Measurements from ENCODE around the gene MYT1.
"Not testable (repeated sequence)": the region's sequence is repeated elsewhere in the genome, so short reads cannot be mapped to it uniquely, and the experiment has no call there.

Gene MYT1

GRCh38 chr20:64232794-64233193, 68.5 kb downstream of the MYT1 start:
- DNase-seq (ENCODE audit: low read depth): no peak

DNA sequence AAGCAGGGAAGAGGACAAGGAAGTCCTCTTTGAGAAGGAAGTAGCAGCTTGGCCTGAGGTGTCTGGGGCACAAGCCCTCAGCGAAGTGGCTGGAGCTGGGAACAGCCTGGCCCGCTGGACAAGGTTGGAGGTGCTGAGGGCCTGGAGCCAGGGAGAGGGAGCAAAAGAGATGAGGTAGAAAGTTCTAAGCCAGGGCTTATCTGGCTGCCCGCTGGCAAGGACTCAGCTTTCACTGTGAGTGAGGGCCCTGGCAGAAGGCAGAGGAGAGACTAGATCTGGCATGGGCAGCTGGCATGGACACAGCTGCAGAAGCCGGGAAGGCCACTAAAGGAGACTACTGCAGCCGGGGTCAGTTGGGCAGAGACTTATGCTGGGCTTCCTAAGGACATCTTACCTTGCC, 69.5 kb downstream of the MYT1 start:
- DNase-seq (ENCODE audit: low read depth): no peak

DNA sequence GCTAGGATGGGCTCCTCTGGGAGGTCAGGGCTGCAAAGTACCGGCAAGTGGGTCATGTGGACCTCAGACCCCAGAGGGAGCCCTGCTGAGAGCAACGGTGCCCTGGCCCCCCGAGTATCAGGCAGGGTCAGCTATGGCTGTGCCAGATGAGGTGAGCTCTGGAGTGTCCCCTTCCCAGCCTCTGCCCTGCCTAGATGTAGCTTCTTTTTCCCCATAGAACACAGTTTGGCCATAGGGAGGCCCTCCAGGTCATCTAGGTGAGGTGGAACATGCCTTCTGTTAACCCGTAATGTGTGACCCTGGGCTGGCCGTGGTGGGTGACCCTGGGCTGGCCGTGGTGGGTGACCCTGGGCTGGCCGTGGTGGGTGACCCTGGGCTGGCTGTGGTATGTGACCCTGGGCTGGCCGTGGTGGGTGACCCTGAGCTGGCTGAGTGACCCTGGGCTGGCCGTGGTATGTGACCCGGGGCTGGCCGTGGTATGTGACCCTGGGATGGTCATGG, 70.1 kb downstream of the MYT1 start:
- no peak for DNase-seq (ENCODE audit: low read depth)

GRCh38 chr20:64234921-64235565, 70.8 kb downstream of the MYT1 start:
- not testable (repeated sequence) for DNase-seq (ENCODE audit: low read depth)

- no peak for DNase-seq (ENCODE audit: low read depth)
These were observed 72.2 kb downstream of the MYT1 start for GRCh38 chr20:64236137-64237088.

DNA sequence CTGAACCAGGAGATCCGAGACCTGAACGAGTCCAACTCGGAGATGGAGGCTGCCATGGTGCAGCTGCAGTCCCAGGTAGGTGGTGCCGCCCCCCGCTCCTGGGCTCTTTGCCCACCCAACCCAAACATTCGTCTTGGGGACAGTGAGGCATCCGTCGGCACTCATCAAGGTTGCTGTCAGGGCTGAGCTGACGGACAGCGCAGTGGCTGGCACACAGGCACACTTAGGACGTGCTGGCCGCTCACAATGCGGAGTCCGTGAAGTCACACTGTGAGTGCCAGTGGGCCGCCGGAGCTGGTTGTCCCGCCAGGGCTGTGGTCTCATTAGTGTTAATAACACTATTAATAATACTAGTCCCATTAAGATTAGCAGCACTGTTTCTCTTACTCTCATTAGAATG, 73.1 kb downstream of the MYT1 start:
- DNase-seq (ENCODE audit: low read depth): no peak

DNA sequence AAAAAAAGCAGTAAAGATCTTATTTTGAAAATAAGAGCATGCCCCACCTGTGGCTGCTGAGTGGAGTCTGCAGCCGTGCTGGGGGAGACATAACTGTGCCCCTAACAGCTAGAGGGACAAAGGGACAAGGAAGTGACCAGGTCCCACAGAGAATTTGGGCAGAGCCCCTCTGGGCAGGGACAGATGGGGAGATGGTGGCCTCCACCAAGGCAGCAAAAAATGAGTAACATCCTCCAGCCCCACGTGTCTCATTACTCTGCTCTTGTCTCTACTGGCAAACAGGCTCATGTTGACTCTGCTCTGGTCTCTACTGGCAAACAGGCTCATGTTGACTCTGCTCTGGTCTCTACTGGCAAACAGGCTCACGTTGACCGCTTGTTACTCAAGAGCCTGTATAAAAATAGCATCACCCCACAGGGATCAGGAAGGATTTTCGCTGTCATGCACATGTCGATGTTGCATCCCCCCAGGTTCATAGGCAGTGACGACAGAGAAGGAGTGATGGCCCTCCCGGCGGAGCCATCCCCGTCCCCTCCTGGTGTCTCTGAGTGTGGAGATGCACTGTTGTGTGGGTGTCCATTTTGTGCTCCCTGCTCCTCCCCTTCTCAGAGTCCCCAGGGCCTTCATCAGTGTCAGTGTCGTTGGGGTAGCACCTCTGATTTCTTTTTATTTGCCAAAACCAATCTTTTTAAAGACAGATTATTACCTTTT, 74.0 kb downstream of the MYT1 start:
- no peak for DNase-seq (ENCODE audit: low read depth)

DNA sequence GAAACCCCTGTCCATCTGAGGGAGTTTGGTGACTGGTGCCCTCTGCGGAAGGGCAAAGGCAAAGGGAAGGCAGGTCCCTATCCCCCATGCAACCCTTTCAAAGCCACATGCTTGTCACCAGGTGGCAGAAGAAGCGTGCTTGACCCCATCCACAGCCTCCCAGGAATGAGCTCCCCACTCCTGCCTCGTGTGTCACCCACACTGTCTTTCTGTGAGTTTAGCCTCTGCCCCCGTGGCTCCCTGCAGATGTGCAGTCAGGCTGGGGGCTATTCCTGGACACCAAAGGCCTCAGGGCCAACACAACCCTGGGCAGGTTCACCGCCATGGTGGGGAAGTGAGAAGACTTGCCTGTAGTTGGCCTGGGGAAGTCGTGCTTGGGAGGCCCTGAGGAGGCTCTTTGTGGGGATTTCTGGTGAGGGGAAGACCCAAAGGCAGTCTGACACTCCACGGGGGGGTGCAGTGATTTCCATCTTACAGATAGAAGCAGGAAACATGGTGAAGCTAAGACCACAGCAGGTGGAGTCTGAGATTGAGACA, 74.7 kb downstream of the MYT1 start:
- DNase-seq (ENCODE audit: low read depth): no peak

DNA sequence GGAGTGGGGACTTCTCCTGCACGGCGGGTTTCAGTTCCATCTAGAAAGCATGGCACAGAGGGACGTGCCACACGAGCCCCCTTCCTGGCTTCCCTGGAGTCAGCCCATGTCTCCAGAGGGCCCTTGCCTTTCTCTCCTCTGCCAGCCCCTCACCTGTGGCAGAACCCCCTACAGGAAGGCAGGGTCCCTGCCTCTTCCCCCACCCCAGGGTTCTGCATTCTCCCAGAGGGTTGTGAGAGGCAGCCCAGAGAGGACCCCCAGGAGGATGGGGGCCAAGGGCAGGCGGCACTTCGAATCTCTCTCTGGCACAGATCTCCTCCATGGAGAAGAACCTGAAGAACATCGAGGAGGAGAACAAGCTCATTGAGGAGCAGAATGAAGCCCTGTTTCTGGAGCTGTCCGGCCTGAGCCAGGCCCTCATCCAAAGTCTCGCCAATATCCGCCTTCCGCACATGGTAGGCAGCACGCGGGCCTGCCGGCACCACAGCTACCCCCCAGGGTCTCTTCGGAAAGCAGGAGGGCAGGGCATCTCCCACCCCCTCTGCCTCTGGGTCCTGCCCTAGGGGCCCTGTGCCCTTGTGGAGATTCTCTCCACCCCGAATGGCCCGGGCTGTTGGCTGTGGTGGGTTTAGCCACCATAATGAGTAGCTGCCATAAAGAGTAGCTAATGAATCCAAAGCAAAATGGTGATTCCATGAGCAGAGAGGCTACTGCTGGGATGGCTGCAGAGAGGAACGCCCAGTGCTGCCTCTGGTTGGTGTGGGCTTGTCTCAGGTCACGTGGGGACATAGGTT, 75.4 kb downstream of the MYT1 start:
- DNase-seq (ENCODE audit: low read depth): no peak

DNA sequence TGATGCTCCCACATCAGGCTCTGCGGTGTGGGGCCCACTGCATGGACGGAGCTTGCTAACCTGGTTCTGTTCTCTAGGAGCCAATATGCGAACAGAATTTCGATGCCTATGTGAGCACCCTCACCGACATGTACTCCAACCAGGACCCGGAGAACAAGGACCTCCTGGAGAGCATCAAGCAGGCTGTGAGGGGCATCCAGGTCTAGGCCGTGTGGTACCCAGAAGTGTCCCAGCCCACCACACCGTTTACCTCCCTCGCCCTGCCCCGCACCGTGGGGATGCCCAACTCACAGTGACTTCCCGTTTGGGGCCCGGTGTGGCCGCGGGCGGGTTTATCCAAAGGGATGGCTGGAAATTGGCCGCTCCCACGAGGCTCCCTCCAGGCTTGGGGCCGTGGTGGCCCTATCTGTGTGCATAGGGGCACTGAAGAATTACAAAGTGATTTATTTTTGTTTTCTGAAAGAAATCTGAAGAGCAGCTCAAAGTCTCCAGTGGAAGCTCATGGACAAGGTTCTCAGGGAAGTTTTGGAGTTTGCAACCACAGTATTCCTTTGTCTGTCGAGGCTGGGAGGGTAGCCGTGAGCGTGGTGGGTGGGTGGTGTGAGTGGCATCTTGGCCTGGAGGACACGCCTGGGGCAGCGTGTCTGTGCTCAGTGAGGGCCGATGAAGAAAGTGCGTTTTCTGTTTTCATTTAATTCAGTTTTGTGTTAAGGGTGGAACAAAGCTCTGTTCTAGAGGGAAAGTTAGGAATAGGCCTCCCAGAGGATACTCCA, 76.2 kb downstream of the MYT1 start:
- DNase-seq (ENCODE audit: low read depth): no peak

- no peak for DNase-seq (ENCODE audit: low read depth)
These were observed 76.8 kb downstream of the MYT1 start for GRCh38 chr20:64241061-64241460.

DNA sequence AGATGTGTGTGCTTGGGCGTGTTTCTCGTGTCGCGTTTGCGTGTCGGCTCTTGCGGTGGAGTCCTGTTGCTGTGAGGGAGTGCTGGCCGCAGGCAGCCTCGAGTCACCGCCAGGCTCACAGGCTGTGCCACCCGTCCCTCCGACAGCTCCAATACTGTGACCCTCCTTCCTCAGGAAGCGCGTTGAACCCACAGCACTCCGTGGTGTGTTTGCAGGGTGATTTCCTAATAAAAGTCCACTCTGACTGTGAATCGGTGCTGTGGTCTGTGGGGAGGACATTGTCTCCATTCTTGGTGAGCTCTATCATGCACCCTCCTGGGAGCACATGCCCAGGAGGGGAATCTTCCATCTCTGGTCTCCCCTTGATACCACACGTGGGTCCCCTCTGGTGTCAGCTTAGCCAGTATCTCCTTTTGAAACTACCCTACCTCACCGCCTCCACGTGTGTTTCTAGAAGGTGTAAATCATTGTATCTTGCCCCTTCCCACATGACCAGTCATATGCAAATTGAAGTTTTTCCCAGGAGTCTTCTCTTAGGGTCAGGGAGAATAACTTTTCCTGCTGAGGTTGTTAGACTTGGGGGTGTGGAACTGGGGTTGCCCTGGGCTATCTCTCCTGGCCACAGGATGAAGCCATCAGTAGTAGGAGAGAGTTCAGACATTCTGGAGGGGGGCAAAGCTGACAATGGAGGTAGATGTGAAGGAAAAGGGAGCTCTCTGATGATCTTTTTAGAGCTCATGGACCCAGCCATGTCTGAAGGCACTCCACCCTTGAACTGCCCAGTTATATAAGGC, 77.9 kb downstream of the MYT1 start:
- DNase-seq (ENCODE audit: low read depth): no peak

GRCh38 chr20:64242797-64243475, 78.7 kb downstream of the MYT1 start:
- DNase-seq (ENCODE audit: low read depth): no peak

GRCh38 chr20:64244281-64244805, 80.1 kb downstream of the MYT1 start:
- DNase-seq (ENCODE audit: low read depth): no peak

- DNase-seq (ENCODE audit: low read depth): no peak
These were observed 80.8 kb downstream of the MYT1 start for GRCh38 chr20:64244870-64245603.

DNA sequence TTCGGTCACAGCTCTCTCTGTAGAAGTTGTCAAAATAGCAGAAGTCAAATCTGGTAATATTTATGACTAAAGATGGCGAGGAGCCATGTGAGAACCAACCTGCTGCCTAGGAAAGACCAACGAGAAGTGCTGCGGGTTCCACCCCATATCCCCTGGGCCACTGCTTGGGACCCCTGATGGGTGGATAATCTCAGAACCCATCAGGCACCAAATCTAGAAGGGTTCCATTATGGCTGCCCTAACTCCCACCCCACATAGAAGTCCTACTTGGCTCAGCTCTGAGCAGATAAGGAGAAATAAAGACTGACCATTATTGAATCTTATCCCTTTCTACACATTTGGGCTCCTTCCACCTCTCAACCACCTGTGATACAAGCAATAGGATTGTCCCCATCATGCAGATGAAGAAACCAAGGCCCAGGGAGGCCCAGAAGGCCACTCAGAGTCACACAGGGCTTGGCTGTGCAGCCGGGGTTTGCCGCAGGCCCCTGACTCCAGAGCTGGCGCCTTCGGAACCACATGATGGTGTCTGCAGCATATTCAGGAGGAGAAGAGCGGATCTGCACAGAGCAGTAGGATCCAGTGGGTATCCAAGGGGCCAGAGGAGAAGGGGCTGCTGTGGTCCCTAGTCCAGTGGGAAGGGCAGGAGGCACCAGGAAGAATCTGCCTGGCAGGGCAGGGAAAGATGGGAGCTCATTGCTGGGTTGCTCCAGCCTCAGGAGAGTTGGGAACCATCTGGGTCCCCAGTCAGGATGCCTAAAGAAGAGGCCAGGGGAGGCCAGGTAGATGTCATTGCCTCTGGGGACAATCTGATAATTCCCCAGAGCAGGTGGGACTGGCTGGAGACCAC, 81.7 kb downstream of the MYT1 start:
- DNase-seq (ENCODE audit: low read depth): no peak

GRCh38 chr20:64246616-64247306, 82.5 kb downstream of the MYT1 start:
- DNase-seq (ENCODE audit: low read depth): no peak
